Mammary epithelial cell (primary cell): ENCODE data around the gene DUSP23.

Experiments used
- EZH2 ChIP-seq: IDR thresholded peaks from 2 replicates; pipeline ENCODE4 v1.6.1; 2012; ENCODE audit warnings: low read length, inconsistent platforms, borderline replicate concordance
- TF ChIP-seq, protein P1 (sequence below), 2 donors: IDR thresholded peaks in 1 of 2; conservative IDR thresholded peaks in 1 of 2; 2 replicates each; pipeline ENCODE4 v1.5.1; 2011 to 2012; ENCODE audit warnings: inconsistent platforms in 2 of 2, low read length in 2 of 2, mild to moderate bottlenecking in 2 of 2, control low read depth in 1 of 2, low read depth in 1 of 2; ENCODE audit not compliant: insufficient read depth in 1 of 2; ENCODE audit errors: extremely low read depth in 1 of 2

DNA sequence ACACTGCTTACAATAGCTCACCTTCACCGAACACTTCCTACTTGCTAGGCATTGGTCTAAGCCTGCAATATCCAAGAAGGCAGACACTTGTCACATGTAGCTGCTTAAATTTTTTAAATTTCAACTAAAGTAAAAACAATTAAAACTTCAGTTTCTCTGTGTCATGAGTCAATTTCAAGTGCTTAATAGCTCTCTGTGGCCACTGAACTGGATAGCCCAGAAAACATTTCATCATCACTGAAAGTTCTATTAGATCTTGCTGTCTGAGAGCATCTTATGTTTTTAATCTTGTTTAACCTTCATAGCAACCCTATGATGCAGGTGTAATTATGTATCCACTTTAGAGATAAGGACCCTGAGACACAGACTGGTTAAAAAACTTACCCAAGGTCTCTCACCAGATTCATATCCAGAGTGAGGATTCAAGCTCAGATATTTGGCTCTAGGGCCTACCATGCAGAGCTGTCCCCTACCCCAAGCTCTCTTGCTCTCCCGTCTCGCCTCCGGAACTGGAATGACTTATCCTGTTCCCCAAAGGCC, 18.8 kb downstream of the DUSP23 start:
- TF ChIP-seq, protein P1, sequence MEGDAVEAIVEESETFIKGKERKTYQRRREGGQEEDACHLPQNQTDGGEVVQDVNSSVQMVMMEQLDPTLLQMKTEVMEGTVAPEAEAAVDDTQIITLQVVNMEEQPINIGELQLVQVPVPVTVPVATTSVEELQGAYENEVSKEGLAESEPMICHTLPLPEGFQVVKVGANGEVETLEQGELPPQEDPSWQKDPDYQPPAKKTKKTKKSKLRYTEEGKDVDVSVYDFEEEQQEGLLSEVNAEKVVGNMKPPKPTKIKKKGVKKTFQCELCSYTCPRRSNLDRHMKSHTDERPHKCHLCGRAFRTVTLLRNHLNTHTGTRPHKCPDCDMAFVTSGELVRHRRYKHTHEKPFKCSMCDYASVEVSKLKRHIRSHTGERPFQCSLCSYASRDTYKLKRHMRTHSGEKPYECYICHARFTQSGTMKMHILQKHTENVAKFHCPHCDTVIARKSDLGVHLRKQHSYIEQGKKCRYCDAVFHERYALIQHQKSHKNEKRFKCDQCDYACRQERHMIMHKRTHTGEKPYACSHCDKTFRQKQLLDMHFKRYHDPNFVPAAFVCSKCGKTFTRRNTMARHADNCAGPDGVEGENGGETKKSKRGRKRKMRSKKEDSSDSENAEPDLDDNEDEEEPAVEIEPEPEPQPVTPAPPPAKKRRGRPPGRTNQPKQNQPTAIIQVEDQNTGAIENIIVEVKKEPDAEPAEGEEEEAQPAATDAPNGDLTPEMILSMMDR (conservative IDR thresholded peaks at IDR 0.05 in 1 of 2, IDR thresholded peaks at IDR 0.05 in 1 of 2; ENCODE audit: extremely low read depth in 1 of 2, insufficient read depth in 1 of 2, low read depth in 1 of 2, low read length in 2 of 2) = no peak
- TF ChIP-seq EZH2 = no peak
